Stimulated activated naive B cell treated with anti-CD40 and anti-IgM and Interleukin-4, amounts not matched to agents 10 μg/mL and 1 μg/mL and 100 μg/mL, for 72 hours (primary cell): ENCODE results near the gene GAGE10.
"Not testable (repeated sequence)": the region's sequence is repeated elsewhere in the genome, so short reads cannot be mapped to it uniquely, and the experiment has no call there.

ENCODE experiments used
- ATAC-seq, 2 donors: fragments of 150-1000 bp; cut with Tn5 transposase; replicated peaks; 2 replicates each; pipeline ENCODE4 v1.10.0; 2021; ENCODE audit warnings: moderate library complexity in 1 of 2
- DNase-seq: peaks from one replicate; pipeline ENCODE4 v3.0.0; 2021
- H3K27ac Mint-ChIP-seq: one replicate; pipeline ENCODE4 v1.8.0; 2022; ENCODE audit warnings: mild to moderate bottlenecking, mixed read lengths
- H3K27me3 Mint-ChIP-seq, 2 donors: one replicate each; pipeline ENCODE4 v1.8.0; 2022; ENCODE audit warnings: mixed read lengths in 2 of 2
- H3K36me3 Mint-ChIP-seq, 2 donors: one replicate each; pipeline ENCODE4 v1.8.0; 2022; ENCODE audit warnings: mixed read lengths in 2 of 2, mild to moderate bottlenecking in 1 of 2
- H3K4me1 Mint-ChIP-seq, 2 donors: one replicate each; pipeline ENCODE4 v1.8.0; 2022; ENCODE audit warnings: mixed read lengths in 2 of 2, mild to moderate bottlenecking in 1 of 2
- H3K4me3 Mint-ChIP-seq, 2 donors: one replicate each; pipeline ENCODE4 v1.8.0; 2022; ENCODE audit warnings: mild to moderate bottlenecking in 2 of 2, mixed read lengths in 2 of 2, moderate library complexity in 1 of 2
- H3K9me3 Mint-ChIP-seq, 2 donors: one replicate each; pipeline ENCODE4 v1.8.0; 2022; ENCODE audit warnings: mixed read lengths in 2 of 2, mild to moderate bottlenecking in 1 of 2

GAGE10 gene

DNA sequence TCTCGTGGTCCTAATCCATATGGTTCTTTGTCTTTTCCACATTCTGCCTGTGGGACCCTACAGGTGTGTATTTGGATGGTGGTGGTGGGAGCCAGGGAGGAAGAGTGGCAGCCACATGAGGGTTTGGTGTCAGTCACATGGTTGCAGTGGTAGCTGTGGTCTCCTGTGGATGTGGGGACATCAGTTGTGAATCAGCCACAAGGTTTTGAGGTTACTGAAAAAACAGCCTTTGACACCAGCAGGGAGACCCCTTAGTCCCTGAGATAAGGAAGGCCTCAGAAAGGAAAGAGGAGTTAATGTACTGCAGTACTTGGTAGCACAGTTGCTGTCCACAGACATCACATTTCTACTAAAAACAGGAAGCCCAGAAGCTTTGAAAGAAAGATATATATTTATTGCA, 15.8 kb upstream of the GAGE10 start:
- Mint-ChIP-seq H3K9me3 (no peaks in the 10 kb centered on the region), H3K27me3 (peaks cover 0 to 11% of the 10 kb centered on the region in 2 donors), H3K36me3 (peaks cover 0 to under 1% of the 10 kb centered on the region in 2 donors), H3K27ac (no peak overlapping the region), H3K4me1 (peaks cover 6 to 10% of the 10 kb centered on the region in 2 donors), H3K4me3 (no peak overlapping the region)
- DNase-seq, result no peak
- ATAC-seq, result no peak

- ATAC-seq (no peak), DNase-seq (no peak)
- H3K27me3 Mint-ChIP-seq, result peaks cover 0 to 8% of the 10 kb centered on the region in 2 donors
- no peak overlapping the region for H3K27ac Mint-ChIP-seq
- no peaks in the 10 kb centered on the region for H3K9me3 Mint-ChIP-seq
- H3K4me3 Mint-ChIP-seq, result no peak overlapping the region
- no peaks in the 10 kb centered on the region for H3K36me3 Mint-ChIP-seq
- H3K4me1 Mint-ChIP-seq, result peaks cover 6 to 9% of the 10 kb centered on the region in 2 donors
These were observed 13.2 kb upstream of the GAGE10 start for GRCh38 chrX:49290215-49290614.

DNA sequence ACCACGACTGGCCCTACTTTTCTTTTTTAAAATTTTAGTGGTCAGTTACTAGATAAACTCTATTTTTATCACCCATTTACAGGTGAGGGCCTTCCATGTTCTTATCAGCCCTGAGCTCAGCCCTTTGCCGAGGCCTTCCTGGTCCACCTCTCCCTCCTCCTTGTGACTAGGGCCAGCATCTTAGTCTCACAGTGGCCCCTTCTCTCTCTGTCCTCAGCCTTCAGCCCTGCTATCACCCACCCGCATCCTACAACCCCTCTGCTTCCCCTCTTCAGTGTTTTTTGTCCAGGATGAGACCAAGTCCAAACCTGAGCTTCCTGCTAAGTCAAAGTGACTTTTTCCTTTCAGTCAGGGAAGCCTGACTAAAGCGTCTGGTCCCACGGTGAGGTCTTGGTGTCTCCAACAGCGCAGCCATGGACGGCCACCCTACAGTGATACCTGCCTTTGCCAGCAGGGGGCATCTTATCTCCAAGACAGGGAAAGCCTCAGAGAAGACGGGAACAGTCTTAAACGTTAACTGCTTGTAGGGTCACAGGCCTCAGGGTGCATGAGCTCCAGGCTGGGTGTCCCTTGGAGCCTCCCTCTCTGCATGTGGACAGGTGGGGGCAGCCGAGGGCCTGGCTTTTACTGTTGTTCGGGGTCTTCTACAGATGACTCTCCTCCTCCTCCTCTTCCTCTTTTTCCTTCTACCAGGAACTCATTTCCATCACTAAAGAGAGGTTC, 11.7 kb upstream of the GAGE10 start:
- Mint-ChIP-seq H3K4me3 (no peak overlapping the region), H3K27me3 (peaks cover 0 to 8% of the 10 kb centered on the region in 2 donors)

DNA sequence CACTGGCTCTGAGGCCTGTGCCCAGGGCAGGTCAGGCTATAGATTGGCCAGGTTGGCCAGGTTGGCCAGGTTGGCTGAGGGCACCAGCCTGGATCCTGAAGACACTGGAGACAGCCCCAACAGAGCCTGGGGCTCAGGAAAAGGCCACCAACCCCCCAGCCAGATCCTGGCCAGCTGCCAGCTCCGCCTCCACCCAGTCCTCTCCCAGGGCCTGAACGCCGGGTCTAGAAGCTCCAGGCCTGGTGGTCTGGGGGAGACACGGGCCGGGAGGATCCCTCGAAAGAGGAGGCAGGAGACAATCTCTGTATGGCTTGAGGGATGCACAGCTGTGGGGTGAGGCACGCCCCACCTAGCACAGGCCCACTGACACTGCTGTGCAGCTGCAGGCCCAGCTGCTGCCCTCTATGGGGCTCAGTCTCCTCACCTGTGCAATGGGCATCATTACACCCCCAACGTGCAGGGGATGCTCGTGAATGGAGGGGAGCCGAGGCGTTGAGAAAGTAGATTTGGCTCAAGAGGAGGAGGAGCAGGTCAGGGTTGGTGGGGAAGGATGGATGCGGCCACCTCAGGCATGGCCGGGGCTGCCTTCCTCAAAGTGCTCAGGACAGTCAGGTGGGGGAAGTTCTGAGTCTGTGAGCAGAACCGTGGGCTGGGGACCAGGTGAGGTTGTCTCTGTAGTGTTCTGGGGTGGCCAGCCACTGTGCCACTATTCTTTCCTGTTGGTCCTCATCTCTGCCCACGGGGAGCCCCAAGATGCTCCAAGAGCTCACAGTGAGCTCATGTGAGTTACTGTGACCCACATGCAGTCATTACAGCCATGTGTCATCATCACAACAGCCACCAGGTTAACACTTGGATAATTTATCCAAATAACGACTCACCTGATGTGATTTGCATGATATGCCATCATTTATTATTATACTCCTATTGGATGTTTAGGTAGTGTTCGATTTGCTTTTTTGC, 10.8 kb upstream of the GAGE10 start:
- H3K36me3 Mint-ChIP-seq, result no peaks in the 10 kb centered on the region
- peaks cover 6 to 9% of the 10 kb centered on the region in 2 donors for H3K4me1 Mint-ChIP-seq
- H3K9me3 Mint-ChIP-seq, result no peaks in the 10 kb centered on the region
- H3K27me3 Mint-ChIP-seq, result peaks cover 0 to 9% of the 10 kb centered on the region in 2 donors
- H3K4me3 Mint-ChIP-seq, result no peak overlapping the region
- H3K27ac Mint-ChIP-seq, result no peak overlapping the region
- ATAC-seq (peak in 1 of 2 donors; percentile 15), DNase-seq (no peak)

More for the DNA sequence above, 11.7 kb upstream of the GAGE10 start:
- peak; percentile 75 to 94 for ATAC-seq
- Mint-ChIP-seq H3K4me1 (peaks cover 6 to 9% of the 10 kb centered on the region in 2 donors), H3K36me3 (no peaks in the 10 kb centered on the region), H3K9me3 (no peaks in the 10 kb centered on the region), H3K27ac (peak overlapping the region; percentile 14)
- DNase-seq, result peak; percentile 47

- H3K4me1 Mint-ChIP-seq, H3K27ac Mint-ChIP-seq, DNase-seq, ATAC-seq, H3K36me3 Mint-ChIP-seq, H3K4me3 Mint-ChIP-seq, H3K9me3 Mint-ChIP-seq: not testable (repeated sequence)
- peaks cover 0 to 23% of the 10 kb centered on the region in 2 donors for H3K27me3 Mint-ChIP-seq
These were observed 4.2 kb upstream of the GAGE10 start for GRCh38 chrX:49299293-49299692.

GRCh38 chrX:49300703-49301102, 2.7 kb upstream of the GAGE10 start:
- H3K4me1 Mint-ChIP-seq, result no peaks in the 10 kb centered on the region
- no peak for DNase-seq
- H3K36me3 Mint-ChIP-seq, result peaks cover 0 to 4% of the 10 kb centered on the region in 2 donors
- H3K27ac Mint-ChIP-seq, result no peak overlapping the region
- H3K4me3 Mint-ChIP-seq, result no peak overlapping the region
- no peaks in the 10 kb centered on the region for H3K9me3 Mint-ChIP-seq
- no peak for ATAC-seq
- peaks cover 0 to 23% of the 10 kb centered on the region in 2 donors for H3K27me3 Mint-ChIP-seq

- peaks cover 0 to 11% of the 10 kb centered on the region in 2 donors for H3K27me3 Mint-ChIP-seq
- not testable (repeated sequence) for H3K36me3 Mint-ChIP-seq, DNase-seq, ATAC-seq, H3K4me3 Mint-ChIP-seq, H3K9me3 Mint-ChIP-seq, H3K27ac Mint-ChIP-seq
- peaks cover 18 to 21% of the 10 kb centered on the region in 2 donors for H3K4me1 Mint-ChIP-seq
These were observed 4.3 kb downstream of the GAGE10 start for GRCh38 chrX:49307775-49308174.

- peak; percentile 46 to 68 for ATAC-seq
- peak overlapping the region; percentile 84 for H3K27ac Mint-ChIP-seq
- H3K27me3 Mint-ChIP-seq, result peaks cover 0 to 4% of the 10 kb centered on the region in 2 donors
- no peak for DNase-seq
- peaks cover 18 to 21% of the 10 kb centered on the region in 2 donors for H3K4me1 Mint-ChIP-seq
- H3K36me3 Mint-ChIP-seq, result peaks cover 0 to 3% of the 10 kb centered on the region in 2 donors
- peaks cover 0 to 3% of the 10 kb centered on the region in 2 donors for H3K9me3 Mint-ChIP-seq
- peak overlapping the region; percentile 72 to 82 for H3K4me3 Mint-ChIP-seq
These were observed 5.3 kb downstream of the GAGE10 start for GRCh38 chrX:49308604-49309269.

GRCh38 chrX:49309401-49309981, 6.0 kb downstream of the GAGE10 start:
- Mint-ChIP-seq H3K27ac (peak overlapping the region; percentile 84), H3K4me3 (peak overlapping the region; percentile 72 to 82)
- ATAC-seq, result peak; percentile 46 to 54

DNA sequence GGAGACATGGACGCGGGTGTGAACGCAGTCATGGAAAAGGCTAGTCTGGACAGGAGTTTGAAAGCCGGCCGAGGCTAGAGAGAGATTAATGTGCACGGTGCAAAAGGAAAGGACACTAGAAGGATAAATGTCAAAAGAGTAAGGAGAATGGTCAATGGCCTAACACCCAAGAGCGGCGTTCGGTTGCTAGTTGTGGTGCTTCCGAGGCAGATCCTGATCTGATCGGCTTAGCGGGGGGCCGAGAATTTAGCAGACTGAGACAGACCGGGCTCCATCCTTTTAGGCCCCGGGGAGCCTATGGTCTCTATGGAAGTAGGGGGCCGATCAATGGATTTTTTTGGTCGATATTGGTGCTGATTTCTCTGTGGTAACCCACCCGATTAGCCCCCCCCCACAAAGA, 6.9 kb downstream of the GAGE10 start:
- no peak for DNase-seq
- Mint-ChIP-seq H3K36me3 (peaks cover 0 to 3% of the 10 kb centered on the region in 2 donors), H3K4me3 (no peak overlapping the region), H3K9me3 (peaks cover 0 to 3% of the 10 kb centered on the region in 2 donors), H3K27ac (no peak overlapping the region), H3K27me3 (no peaks in the 10 kb centered on the region), H3K4me1 (peaks cover 18 to 21% of the 10 kb centered on the region in 2 donors)
- no peak for ATAC-seq

More at GRCh38 chrX:49309401-49309981, 6.0 kb downstream of the GAGE10 start:
- peaks cover 0 to 3% of the 10 kb centered on the region in 2 donors for H3K36me3 Mint-ChIP-seq
- H3K4me1 Mint-ChIP-seq, result peaks cover 18 to 21% of the 10 kb centered on the region in 2 donors
- H3K9me3 Mint-ChIP-seq, result peaks cover 0 to 3% of the 10 kb centered on the region in 2 donors
- H3K27me3 Mint-ChIP-seq, result no peaks in the 10 kb centered on the region
- no peak for DNase-seq

GRCh38 chrX:49312176-49312575, 8.7 kb downstream of the GAGE10 start:
- H3K36me3 Mint-ChIP-seq, result peaks cover 0 to 3% of the 10 kb centered on the region in 2 donors

GRCh38 chrX:49316085-49316484, 12.6 kb downstream of the GAGE10 start:
- Mint-ChIP-seq H3K4me1 (no peaks in the 10 kb centered on the region), H3K9me3 (no peaks in the 10 kb centered on the region), H3K36me3 (no peaks in the 10 kb centered on the region), H3K27me3 (no peaks in the 10 kb centered on the region), H3K27ac (no peak overlapping the region), H3K4me3 (no peak overlapping the region)
- DNase-seq (no peak), ATAC-seq (no peak)

More at GRCh38 chrX:49312176-49312575, 8.7 kb downstream of the GAGE10 start:
- no peak for DNase-seq
- Mint-ChIP-seq H3K27me3 (no peaks in the 10 kb centered on the region), H3K9me3 (peaks cover 0 to 3% of the 10 kb centered on the region in 2 donors), H3K4me1 (peaks cover 18 to 21% of the 10 kb centered on the region in 2 donors), H3K4me3 (no peak overlapping the region), H3K27ac (no peak overlapping the region)
- ATAC-seq, result no peak

DNA sequence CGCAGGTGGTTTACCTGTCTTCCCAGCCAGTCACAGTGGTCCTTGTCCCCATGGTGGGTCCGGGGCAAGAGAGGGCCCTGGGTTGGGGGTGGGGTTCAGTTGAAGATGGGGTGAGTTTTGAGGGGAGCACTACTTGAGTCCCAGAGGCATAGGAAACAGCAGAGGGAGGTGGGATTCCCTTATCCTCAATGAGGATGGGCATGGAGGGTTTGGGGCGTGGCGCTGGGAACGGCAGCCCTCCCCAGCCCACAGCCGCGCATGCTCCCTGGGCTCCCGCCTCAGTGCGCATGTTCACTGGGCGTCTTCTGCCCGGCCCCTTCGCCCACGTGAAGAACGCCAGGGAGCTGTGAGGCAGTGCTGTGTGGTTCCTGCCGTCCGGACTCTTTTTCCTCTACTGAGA, 18.3 kb downstream of the GAGE10 start, which contains the start of gene GAGE12J:
GAGE12J (plus strand) TSS at position 301 of the 400 bp plus-strand sequence. CDS start 1,157 bp downstream, outside the sequence.
- H3K27me3 Mint-ChIP-seq, H3K36me3 Mint-ChIP-seq, DNase-seq, H3K4me1 Mint-ChIP-seq, H3K9me3 Mint-ChIP-seq, ATAC-seq, H3K27ac Mint-ChIP-seq, H3K4me3 Mint-ChIP-seq: not testable (repeated sequence)
